GM12801 (cell line): ENCODE data around the gene PRAMEF8.
"Not testable (repeated sequence)": the region's sequence is repeated elsewhere in the genome, so short reads cannot be mapped to it uniquely, and the experiment has no call there.

ENCODE experiments used
- CTCF ChIP-seq: IDR thresholded peaks from one replicate; pipeline ENCODE4 v1.5.1; 2011; ENCODE audit warnings: control low read depth; ENCODE audit not compliant: insufficient read length; ENCODE audit errors: extremely low read depth

Gene PRAMEF8

GRCh38 chr1:13285037-13285436 is at the start of gene PRAMEF8:
Gene PRAMEF8 (minus strand): TSS chr1:13285137. CDS start chr1:13284091, 1,046 bp downstream.
- TF ChIP-seq CTCF, result not testable (repeated sequence)

GRCh38 chr1:13315281-13315680 is 30.3 kb upstream of the PRAMEF8 start, which contains the start of gene PRAMEF15:
Gene PRAMEF15 (plus strand): TSS chr1:13315581. CDS start chr1:13318408, 2,827 bp downstream.
- TF ChIP-seq CTCF, result not testable (repeated sequence)

GRCh38 chr1:13303239-13303638 is 18.3 kb upstream of the PRAMEF8 start, which contains the start of gene PRAMEF33:
Gene PRAMEF33 (plus strand): TSS chr1:13303539. CDS start chr1:13305955, 2,416 bp downstream.
- TF ChIP-seq CTCF, result not testable (repeated sequence)

- TF ChIP-seq CTCF, result not testable (repeated sequence)
These were observed 31.0 kb downstream of the PRAMEF8 start, which contains the start of gene PRAMEF5 for GRCh38 chr1:13253898-13254297. Gene PRAMEF5 (plus strand): TSS chr1:13254198. CDS start chr1:13259269, 5,071 bp downstream.
